Inflammatory macrophage treated with lipopolysaccharide for 4 hours (primary cell): ENCODE data around the gene ERFL.

ENCODE experiments used
- DNase-seq: peaks from one replicate; pipeline ENCODE4 v3.0.0-alpha.2; 2020

Gene ERFL

DNA sequence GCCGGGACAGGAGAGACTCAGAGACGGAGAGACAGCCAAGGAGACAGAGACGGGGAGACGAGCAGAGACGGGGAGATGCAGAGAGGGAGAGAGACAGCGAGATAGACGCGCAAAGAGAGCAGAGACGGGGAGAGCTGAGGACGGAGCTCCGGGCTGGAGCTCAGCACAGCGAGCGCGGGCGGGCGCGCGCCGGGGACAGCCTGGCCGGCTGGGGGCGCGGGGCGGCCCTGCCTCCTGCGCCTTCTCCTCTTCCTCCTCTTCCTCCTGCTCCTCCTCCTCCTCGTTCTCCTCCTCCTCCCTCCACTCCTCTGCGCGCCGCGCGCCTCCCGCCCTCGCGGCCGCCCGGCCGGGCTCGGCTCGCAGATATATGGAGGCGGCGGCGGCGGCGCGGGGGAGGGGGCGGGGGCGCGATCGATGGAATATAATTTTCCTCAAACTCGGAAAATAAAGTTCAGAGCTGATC is at the start of gene ERFL:
TSS of gene ERFL (minus strand) at position 229 of the 463 bp plus-strand sequence. CDS start 15,530 bp downstream, outside the sequence.
- no peak for DNase-seq

DNA sequence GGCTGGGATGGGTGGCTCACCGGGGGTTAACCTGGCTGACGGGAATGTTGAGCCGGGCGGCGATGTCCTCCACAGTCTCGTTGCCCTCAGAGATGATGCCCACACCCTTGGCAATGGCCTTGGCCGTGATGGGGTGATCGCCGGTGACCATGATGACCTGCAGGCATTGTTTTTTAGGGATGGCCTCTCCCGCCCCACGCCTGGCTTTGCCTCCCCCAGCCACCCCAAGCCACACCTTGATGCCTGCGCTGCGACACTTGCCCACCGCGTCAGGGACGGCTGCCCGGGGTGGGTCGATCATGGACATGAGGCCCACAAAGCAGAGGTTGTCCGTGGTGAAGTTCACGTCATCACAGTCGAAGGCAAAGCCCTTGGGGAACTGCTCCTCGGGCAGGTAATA is 49.7 kb upstream of the ERFL start:
- DNase-seq: no peak

DNA sequence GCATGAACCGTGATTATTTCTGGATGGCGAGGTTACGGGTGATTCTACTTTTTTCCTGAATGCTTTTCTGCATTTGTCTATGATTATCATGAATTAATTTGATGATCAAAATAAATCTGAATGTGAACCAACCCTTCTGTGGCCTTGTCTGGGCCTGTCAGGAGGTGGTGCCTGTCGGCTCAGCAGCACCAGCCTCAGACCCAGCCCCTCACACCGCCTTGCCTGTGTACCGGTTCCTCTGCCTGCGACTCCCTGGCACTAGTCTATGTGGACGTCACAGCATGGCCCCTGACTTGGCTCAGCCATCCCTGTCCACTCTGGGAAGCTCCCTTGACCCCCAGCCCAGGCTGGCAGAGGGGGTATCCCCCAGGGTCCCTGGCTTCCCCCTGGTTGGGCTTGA is 46.4 kb upstream of the ERFL start:
- DNase-seq: no peak

DNA sequence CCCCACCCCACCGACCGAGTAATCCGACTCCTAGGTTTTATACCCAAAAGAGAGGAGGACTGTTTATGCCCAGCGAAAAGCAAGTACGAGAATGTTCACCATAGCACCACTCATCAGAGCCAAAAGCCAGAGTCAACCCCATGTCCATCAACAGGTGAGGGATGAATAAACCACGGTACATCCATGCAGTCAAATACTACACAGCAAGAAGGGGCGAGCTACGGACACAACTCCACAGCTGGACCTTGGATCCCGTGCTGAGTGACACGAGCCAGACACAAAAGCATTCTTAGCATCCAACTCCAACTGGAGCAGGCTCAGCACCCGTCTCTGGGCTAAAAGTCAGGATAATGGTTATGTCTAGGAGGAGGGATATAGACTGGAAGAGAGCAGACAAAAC is 43.1 kb upstream of the ERFL start:
- no peak for DNase-seq

DNA sequence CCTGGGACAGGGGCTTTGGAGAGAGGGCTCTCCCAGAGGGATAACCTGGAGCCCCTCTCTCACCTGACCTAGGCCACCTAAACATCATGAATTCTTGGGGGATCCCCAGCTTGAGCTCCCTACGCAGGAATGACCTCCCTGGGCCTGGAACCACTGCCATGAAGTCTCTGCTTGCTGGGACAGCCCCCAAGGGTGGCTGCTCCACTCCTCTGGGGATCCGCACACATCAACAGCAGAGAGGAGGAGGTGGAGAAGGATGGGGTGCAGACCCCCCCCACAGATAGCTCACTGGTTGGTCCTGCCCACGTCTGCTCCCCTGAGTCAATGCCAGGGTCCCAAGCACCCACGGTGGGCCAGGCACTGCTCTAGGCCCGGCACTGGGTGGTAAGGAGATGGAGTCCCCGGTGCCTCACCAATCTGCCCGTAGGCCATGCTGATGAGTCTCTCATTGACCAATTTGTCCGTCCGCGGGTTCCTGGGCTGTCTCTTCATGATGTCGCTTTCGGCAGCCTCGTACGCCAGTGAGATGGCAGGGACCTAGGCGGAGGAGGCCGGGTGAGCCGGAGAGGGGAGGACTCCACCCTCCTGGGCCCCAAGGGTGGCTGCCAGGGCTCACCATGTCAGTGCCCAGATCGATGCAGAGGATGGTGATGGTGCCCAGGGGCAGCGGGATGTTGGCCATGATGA is 41.7 kb upstream of the ERFL start:
- DNase-seq: no peak

DNA sequence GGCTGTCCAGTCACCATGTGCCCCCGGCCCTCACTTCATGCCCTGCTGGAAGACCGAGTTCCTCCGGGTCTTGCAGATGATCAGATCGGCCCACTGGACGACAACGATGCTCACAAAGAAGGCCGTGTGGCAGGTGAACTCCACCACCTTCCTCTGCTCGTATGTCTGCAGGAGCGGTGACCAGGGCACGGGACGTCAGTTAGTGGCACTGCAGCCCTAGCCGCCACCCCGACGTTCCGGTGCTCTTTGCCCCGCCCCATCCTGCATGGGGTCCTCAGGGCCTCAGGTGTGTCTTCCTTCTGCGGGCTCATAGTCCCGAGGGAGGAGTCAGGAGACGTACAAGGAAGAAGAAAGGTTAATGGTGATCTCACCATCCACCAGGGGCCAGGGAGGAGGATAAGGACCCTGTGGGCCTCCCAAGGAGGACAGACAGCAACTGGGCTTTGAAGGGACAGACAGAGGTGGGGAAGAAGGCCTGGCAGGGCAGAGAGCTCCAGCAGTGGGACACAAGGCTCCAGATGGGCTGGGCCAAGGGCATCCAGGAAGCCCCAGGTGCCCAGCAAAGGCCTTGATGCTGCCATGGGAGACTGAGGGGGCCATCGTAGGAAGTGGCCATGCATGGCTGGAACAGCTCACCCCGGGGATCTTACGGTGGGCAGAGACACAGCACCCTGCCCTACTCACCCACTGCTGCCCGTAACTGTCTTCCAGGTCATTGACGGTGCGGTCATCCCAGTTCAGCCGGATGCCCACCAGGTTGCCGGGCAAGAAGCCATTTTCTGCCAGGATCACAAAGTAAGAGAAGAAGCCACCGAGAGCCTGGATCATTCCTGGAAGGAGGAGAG is 40.7 kb upstream of the ERFL start:
- DNase-seq: no peak

DNA sequence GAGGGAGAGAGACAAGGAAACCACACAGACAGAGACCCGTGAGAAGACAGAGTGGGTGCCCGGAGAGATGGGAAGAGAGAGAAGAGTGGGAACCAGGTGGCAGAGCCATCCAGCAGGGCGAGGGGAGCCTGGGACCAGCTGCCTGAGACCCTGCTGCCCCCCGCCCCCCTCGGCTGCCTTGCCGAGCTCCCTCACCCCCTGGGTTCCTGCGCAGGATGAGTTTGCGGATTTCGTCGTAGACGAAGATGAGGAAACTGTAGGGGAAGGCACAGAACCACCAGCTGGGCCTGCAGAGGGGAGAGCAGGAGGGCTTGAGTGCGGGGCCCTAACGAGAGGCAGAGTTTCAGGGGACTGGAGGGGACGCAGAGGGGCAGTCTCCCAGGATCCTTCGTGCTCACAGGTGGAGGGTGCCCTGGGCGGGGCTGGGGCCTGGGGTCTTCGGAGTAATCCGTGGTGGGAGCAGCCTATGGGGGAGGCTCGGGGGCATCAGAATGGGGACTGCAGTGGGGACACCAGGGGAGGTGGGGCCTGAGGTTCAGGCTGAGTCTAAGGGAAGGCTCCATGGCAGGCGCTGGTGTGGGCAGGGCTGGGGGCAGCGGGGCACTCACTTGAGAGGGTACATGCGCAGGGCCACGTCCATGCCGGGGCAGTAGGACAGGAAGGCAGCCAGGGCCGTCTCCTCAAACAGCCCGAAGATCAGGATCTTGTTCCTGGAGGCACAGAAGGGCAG is 39.0 kb upstream of the ERFL start:
- DNase-seq: no peak

DNA sequence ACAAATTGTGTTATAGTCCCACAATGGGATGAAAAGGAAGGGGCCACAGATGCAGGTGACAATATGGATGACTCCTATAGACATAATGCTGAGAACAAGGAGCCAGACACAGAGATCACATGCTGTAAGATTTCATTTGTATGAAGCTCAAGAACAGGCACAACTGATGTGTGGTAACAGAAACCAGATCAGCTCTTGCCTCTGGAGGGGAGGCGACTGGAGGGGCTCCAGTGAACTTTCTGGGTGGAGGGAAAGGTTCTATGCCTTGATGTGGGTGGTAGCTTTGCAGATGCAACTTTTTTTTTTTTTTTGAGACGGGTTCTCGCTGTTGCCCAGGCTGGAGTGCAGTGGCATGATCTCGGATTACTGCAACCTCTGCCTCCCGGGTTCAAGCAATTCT is 36.9 kb upstream of the ERFL start:
- DNase-seq: no peak

DNA sequence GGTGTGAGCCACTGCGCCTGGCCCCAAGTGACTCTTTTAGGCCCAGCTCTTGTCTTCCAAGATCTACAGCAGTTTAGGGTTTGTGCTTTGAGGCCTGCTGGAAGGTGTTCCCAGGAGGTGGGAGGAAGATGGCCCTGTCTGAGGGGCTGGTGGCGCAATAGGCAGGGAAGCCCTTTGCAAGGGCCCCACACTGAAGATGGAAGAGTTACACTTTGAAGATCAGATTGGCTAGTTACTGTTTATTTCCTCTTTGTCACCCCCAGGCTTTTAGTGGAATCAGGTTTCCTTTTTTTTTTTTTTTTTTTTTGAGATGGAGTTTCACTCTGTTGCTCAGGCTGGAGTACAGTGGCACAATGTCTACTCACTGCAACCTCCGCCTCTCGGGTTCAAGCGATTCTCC is 32.7 kb upstream of the ERFL start:
- no peak for DNase-seq

DNA sequence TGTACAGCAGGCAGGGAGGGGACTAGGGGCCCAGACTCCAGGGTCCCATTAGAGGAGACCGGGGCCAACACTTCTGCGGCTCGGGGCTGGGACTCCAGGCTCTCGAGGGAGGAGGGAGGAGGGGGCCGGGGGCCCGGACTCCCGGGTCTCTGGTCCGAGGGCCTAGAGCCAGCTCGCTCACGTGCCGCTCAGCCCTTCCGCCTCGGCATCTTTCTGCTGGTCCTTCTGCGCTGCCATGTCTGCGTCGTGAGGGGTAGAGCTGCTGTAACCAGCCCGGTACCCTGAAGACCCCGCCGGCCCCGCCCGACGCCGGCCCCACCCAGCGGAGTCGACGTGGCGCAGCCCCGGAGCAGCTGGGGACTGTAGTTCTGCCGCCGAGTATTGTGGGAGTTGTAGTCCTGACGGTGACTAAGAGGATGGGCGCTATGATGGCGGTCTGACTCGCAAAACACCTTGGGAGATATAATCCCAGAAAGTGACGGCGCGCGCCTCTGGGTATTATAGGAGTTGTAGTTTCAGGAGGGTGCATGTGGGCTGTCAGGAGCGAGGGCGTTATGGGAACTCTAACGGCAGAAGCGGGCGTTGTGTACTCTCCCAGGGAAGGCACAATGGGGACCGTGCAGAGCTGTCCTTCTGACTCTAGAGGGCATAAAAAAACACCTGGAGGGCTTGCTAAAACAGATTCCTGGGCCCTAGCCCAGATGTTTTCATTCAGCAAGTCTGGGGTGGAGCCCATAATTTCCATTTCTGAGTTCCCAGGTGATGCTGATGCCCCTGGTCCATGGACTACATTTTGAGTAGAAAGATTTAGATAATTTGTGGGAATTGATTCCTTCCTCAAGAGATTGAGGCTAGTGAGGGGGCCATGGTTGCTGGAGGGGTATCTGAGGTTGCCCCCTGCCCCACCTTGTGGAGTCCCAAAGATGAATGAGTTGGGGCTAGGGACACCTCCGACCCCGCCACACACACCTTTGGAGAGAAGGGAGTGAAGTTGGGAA is 31.1 kb upstream of the ERFL start, which contains the start of gene RABAC1:
TSS of gene RABAC1 (minus strand) at position 266 of the 998 bp plus-strand sequence. CDS start at position 237, 29 bp downstream.
- DNase-seq: peak; percentile 88

DNA sequence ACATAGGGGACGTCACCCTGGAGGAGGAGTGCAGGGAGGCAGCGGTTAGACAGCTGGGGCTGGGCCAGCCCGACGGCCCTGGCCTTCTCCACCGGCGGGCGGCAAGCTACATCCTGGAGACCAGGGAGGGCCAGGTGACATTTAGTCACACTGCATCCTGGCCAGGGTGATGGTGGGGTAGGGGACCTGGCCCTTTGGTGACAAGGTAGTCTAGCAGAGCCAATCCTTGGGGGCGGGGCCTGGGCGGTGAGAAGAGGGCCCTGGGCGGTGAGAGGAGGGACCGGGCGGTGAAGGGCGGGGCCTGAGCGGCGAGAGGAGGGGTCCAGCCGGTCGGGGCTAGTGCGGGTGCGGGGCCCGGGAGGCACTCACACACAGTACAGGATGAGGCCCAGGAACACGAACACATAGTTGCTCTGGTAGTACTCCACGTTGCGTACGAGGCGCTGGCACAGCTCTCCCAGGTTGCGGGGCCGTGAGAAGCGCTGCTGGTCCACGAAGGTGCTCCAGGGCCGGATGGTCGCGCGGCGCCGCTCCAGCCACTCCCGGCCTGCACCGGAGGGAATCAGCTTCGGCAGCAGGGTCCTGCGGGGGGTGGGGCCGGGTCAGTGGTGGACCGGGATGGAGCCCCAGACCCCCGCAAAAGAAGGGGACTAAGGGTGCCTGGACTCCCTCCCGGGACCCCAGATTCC is 30.3 kb upstream of the ERFL start:
- peak; percentile 74 for DNase-seq

DNA sequence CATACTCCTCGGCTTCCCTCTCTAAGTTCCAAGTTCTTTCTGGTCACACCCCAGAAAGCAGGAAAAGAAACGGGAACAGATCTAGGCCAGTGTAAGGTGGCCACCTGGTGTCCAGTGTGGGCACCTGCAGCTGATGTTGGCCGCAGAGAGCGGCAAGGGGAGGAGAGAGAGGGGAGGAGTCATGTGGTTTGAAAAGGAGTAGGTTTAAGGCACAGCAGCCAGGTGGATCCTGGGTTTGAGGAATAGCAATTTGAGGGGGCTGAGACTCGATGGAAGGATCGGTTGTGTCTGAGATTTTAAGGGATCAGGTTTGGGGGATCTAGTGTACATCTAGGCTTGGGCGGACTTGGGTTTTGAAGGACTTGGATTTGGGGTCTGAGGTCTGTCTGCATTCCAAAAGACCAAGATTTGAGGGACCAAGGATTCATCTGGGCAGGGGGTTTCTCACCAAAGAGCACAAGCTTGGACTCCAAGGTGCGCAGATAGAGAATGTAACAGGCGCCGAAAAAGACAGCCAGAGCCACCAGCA is 29.7 kb upstream of the ERFL start:
- DNase-seq: peak; percentile 82

DNA sequence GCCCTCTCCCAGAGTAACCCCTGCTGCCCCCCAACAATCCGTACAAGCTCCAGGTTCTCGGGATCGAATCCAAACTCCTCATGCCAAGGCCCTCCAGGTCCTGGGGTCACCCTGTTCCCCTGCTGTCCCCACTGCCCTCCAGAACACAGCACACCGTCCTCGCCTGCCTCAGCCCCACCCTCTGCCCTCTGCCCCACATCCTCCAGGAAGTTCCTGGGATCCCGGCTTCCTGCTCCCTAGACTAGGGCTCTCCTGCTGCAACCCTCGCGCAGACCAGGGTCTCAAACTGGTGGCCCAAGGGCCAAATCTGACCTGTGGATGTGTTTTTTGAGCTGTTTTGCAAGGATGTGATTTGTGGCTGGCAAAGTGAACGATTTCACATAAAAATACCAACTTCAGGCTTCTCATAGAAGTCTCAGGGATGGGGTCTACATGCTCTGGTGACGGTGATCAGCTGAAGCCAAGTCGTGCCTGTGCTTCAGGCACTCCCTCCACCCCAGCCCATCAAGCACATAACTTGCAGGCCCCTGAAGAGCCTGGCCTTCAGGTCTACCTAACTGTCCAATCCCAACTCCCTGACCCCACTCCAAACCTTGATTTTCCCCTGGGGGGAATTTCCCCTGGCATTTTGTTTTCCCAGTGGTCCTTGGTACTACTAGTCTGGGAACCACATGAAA is 29.1 kb upstream of the ERFL start:
- DNase-seq: no peak

DNA sequence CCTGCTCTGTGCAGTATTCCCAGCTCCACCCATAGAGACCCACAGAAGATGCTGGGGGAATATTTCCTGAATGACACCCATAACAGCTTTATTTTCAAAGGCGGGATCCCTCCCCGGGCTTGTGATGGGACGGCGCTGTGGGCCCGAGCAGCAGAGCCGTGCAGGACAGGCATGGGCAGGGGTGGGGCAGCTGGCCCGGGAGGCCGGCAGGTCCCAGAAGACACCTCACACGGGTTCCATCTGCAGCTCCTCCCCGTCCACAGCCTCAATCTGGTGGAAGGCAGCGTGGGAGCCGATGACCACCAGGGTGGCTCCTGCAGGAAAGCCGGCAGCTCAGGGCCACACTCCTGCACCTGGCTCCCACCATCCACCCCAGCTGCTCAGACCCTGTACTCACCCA is 28.4 kb upstream of the ERFL start:
- DNase-seq: no peak

DNA sequence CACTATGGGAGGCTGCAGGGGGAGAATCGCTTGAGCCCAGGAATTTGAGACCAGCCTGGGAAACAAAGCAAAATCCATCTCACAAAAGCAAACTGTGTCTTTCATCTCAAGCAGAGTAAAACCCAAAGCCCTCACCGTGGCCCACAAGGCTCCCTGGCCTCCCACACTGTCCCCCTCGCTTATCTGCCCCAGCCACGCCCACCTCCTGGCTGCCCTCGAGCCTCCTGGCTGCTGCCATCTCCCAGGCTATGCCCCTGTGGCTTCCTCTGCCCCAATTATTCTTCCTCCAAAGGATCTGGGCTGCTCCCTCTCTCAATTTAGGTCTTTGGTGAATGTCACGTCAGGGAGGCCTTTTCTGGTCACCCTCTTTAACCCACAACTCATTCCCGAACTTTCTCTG is 27.3 kb upstream of the ERFL start:
- DNase-seq: no peak

DNA sequence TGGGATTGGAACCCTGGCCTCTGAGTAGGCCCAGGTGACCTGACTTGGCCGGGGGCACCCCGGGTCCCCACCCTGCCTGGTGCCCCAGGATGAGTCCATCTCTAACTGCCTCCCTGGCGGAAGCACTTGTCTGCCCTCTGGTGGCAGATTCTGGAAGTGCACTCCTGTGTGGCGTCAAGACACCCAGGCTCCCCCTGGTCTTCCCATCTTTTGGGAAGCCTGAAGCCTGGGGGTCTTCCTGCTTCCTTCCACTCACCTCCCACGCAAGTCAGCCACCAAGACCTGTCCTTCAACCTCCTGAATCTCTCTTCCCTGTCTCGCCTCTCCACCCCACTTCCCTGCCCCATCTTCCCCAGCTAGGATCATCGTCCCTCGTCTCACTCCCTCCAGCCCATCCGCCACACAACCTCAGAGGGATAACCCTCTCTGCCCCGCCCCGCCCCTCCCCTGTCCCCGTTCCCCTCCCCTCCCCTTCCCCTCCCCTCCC is 23.5 kb upstream of the ERFL start:
- peak; percentile 72 for DNase-seq

DNA sequence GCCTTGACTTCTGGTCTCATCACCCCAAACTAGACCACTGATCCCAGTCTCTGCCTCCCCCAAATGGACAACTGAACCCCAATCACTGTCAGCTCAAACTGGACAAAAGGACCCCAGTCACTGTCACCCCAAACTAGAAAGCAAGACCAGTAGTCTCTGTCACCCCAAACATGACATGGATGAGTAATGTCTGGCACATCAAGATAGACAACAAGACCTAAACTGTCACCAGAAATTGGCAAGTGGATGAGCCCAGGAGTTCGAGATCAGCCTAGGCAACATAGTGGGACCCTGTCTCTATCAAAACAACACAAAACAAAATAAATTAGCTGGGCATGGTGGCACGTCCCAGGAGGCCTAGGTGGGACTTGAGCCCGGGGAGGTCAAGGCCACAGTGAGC is 18.8 kb upstream of the ERFL start:
- no peak for DNase-seq

DNA sequence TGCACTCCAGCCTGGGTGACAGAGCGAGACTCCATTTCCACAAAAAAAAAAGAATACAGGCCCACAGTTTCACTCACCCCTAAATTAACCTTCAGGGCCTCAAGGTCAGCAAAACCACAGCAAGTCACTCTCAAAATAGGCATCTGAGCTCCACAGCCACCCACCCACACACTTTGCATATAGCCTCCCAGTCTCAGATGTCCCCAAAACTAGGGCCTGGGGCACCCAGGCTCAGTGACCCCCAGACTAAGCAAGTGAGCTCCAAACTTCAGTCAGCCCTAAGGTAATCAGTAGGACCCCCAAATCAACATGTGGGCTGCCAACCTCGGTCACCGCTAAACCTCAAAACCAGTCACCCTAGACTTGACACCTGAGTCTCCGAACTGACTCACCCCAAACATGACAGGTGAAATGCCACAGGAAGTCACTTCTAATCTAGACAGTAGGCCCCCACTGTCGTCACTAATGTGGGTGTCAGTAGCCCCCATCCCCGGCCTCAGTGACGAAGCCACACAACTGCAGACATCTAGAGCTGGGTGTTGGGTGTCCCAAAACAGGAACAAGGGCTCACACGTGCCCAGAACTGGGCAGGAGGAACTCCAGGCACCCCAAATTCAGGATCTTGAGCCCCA is 17.0 kb upstream of the ERFL start:
- no peak for DNase-seq

DNA sequence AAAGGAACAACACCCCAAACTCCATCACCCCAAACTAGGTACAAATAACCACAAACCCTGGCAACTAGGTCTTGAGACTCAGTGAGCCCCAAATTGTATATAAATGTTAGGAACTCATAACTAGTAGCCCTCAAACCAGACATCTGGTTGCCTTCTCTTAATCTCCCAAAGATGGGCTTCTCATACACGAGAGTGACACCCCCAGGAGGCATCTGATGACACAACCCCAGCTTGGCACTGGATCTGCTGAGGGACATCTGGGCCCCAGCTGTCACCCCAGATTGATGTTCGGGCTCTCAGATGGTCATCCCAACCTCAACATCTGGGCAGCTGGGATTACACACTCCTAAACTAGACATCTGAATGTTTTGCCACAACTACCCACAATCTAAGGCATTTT is 16.1 kb upstream of the ERFL start:
- DNase-seq: no peak
